CD14-positive monocyte (primary cell): ENCODE data around the gene CTNNA2. TPM values are rescaled to one million over a fixed set of nuclear protein-coding genes. Genes with fewer than 3 reads are reported as not detected.

Experiments used
- DNase-seq, 3 donors: peaks; one replicate each; pipeline ENCODE4 v3.0.0-alpha.2; 2011 to 2022
- H2AFZ ChIP-seq: 2 replicates; pipeline ENCODE4 v1.6.0; 2012; ENCODE audit warnings: mild to moderate bottlenecking, low read depth, low read length, inconsistent platforms; ENCODE audit not compliant: insufficient read depth, poor library complexity, severe bottlenecking
- H3K27ac ChIP-seq, 2 donors: 1 replicate in 1 of 2; 2 replicates in 1 of 2; pipeline ENCODE4 v1.5.1; 2012 to 2013; ENCODE audit warnings: low read length in 2 of 2, control low read depth in 1 of 2, inconsistent platforms in 1 of 2, low read depth in 1 of 2, mild to moderate bottlenecking in 1 of 2
- H3K27me3 ChIP-seq, 2 donors: one replicate each; pipeline versions ENCODE4 v1.6.0 to v1.6.1; 2011 to 2013; ENCODE audit warnings: low read length in 2 of 2; ENCODE audit not compliant: control insufficient read depth in 2 of 2, insufficient read depth in 2 of 2
- H3K36me3 ChIP-seq, 2 donors: replicated peaks in 1 of 2; 1 replicate in 1 of 2; 2 replicates in 1 of 2; pipeline versions ENCODE4 v1.5.1 to v1.6.1; 2012 to 2013; ENCODE audit warnings: low read length in 2 of 2, control low read depth in 1 of 2, inconsistent platforms in 1 of 2, mild to moderate bottlenecking in 1 of 2; ENCODE audit not compliant: insufficient read depth in 2 of 2, control insufficient read depth in 1 of 2
- H3K4me1 ChIP-seq, 2 donors: 1 replicate in 1 of 2; 2 replicates in 1 of 2; pipeline versions ENCODE4 v1.5.1 to v1.6.1; 2012 to 2013; ENCODE audit warnings: low read length in 2 of 2, control low read depth in 1 of 2, inconsistent platforms in 1 of 2, mild to moderate bottlenecking in 1 of 2, moderate library complexity in 1 of 2; ENCODE audit not compliant: insufficient read depth in 2 of 2, control insufficient read depth in 1 of 2
- H3K4me2 ChIP-seq: replicated peaks from 2 replicates; pipeline ENCODE3; 2012; ENCODE audit warnings: low read length, moderate library complexity, mild to moderate bottlenecking; ENCODE audit not compliant: poor library complexity, severe bottlenecking; ENCODE audit errors: extremely low read depth
- H3K4me3 ChIP-seq, 3 experiments: fragments of 200-600 bp in 1 of 3; sonication (generic) in 1 of 3; replicated peaks in 1 of 3; 1 replicate in 2 of 3; 2 replicates in 1 of 3; pipeline ENCODE4 v1.5.1; 2011 to 2013; ENCODE audit warnings: low read length in 3 of 3, mild to moderate bottlenecking in 3 of 3, control low read depth in 2 of 3, low read depth in 2 of 3, inconsistent platforms in 1 of 3, moderate library complexity in 1 of 3
- H3K79me2 ChIP-seq: 2 replicates; pipeline ENCODE4 v1.6.0; 2012; ENCODE audit warnings: mild to moderate bottlenecking, control low read depth, inconsistent platforms, low read length, moderate library complexity; ENCODE audit not compliant: insufficient read depth
- H3K9ac ChIP-seq: 2 replicates; pipeline ENCODE4 v1.6.0; 2017; ENCODE audit warnings: low read length, mild to moderate bottlenecking; ENCODE audit not compliant: insufficient read depth, poor library complexity, severe bottlenecking
- H3K9me3 ChIP-seq, 2 donors: replicated peaks in 1 of 2; 1 replicate in 1 of 2; 2 replicates in 1 of 2; pipeline versions ENCODE4 v1.5.1 to v1.6.1; 2012 to 2013; ENCODE audit warnings: low read length in 2 of 2, control low read depth in 1 of 2; ENCODE audit not compliant: control insufficient read depth in 1 of 2, insufficient read depth in 1 of 2
- H4K20me1 ChIP-seq: 2 replicates; pipeline ENCODE4 v1.6.0; 2012; ENCODE audit warnings: mild to moderate bottlenecking, low read length, control low read depth, moderate library complexity; ENCODE audit not compliant: insufficient read depth
- H3K27ac Mint-ChIP-seq, 7 donors: one replicate each; pipeline ENCODE4 v1.8.0; 2020; ENCODE audit warnings: mild to moderate bottlenecking in 7 of 7, mixed read lengths in 7 of 7, moderate library complexity in 6 of 7, inconsistent platforms in 2 of 7
- H3K27me3 Mint-ChIP-seq, 3 donors: one replicate each; pipeline ENCODE4 v1.8.0; 2021 to 2022; ENCODE audit warnings: low read depth in 3 of 3, mild to moderate bottlenecking in 3 of 3, mixed read lengths in 3 of 3, moderate library complexity in 3 of 3, inconsistent platforms in 1 of 3
- H3K36me3 Mint-ChIP-seq, 2 donors: one replicate each; pipeline ENCODE4 v1.8.0; 2020; ENCODE audit warnings: mixed read lengths in 2 of 2, inconsistent platforms in 1 of 2, mild to moderate bottlenecking in 1 of 2
- H3K4me1 Mint-ChIP-seq: one replicate; pipeline ENCODE4 v1.8.0; 2020; ENCODE audit warnings: mild to moderate bottlenecking, mixed read lengths
- H3K4me3 Mint-ChIP-seq, 2 donors: one replicate each; pipeline ENCODE4 v1.8.0; 2020; ENCODE audit warnings: mild to moderate bottlenecking in 2 of 2, mixed read lengths in 2 of 2, moderate library complexity in 1 of 2
- H3K9me3 Mint-ChIP-seq, 7 donors: one replicate each; pipeline ENCODE4 v1.8.0; 2020 to 2022; ENCODE audit warnings: mixed read lengths in 7 of 7, mild to moderate bottlenecking in 6 of 7, moderate library complexity in 6 of 7, inconsistent platforms in 2 of 7
- CTCF ChIP-seq: fragments of 200-600 bp; IDR thresholded peaks from one replicate; pipeline ENCODE4 v1.8.0; 2022; ENCODE audit warnings: antibody characterized with exemption, mild to moderate bottlenecking
- WGBS: methylation state at CpG from one replicate; pipeline ENCODE4 v1.1.5; 2013; ENCODE audit warnings: missing lambda C conversion rate; ENCODE audit not compliant: insufficient coverage; 5-methylcytosine and 5-hydroxymethylcytosine counted together
- intact Hi-C, 2 donors: fragments of 100-400 bp; cut with micrococcal nuclease; formaldehyde crosslinking; loops; one replicate each; pipeline versions ENCODE4 v1.15.0 to v1.15.1; 2023
- polyA plus RNA-seq, 3 donors: library from polyadenylated mRNA; depleted of rRNA in 1 of 3; unstranded in 2 of 3; stranded (reverse) in 1 of 3; fragments of 300-500 nt in 2 of 3; fragments of >200 nt in 1 of 3; fragmentation: Illumina TruSeq in 2 of 3; gene quantifications; 1 replicate in 2 of 3; 2 replicates in 1 of 3; pipeline ENCODE4 v1.2.3, GENCODE V29; 2012 to 2021

CTNNA2 gene
- polyA plus RNA-seq, 3 donors, result not detected

GRCh38 chr2:80062298-80062697 is 549.4 kb downstream of the CTNNA2 start:
- H3K4me3 Mint-ChIP-seq, result no peak overlapping the region
- peaks cover 0 to 4% (median 1%) of the 10 kb centered on the region in 3 donors for H3K27me3 Mint-ChIP-seq

GRCh38 chr2:80068038-80068731 is 555.3 kb downstream of the CTNNA2 start:
- DNase-seq, result no peak
- Histone ChIP-seq H2AFZ (no peak overlapping the region), H3K27me3 (no peaks in the 10 kb centered on the region), H3K9me3 (no peaks in the 10 kb centered on the region), H3K9ac (no peak overlapping the region), H3K27ac (no peak overlapping the region), H4K20me1 (no peaks in the 10 kb centered on the region), H3K79me2 (no peaks in the 10 kb centered on the region), H3K36me3 (no peaks in the 10 kb centered on the region), H3K4me3 (no peak overlapping the region), H3K4me1 (no peaks in the 10 kb centered on the region), H3K4me2 (no peak overlapping the region)
- Mint-ChIP-seq H3K27me3 (peaks cover 0 to 3% (median 3%) of the 10 kb centered on the region in 3 donors), H3K27ac (peak overlapping the region in 1 of 7 donors; percentile 17), H3K36me3 (no peaks in the 10 kb centered on the region), H3K4me3 (no peak overlapping the region), H3K9me3 (peaks cover 0 to 3% (median 0%) of the 10 kb centered on the region in 7 donors), H3K4me1 (no peaks in the 10 kb centered on the region)
- intact Hi-C loops, result no loop called here
- 87% methylated on average over 4 of the region's 4 CpGs for WGBS
- no peak for TF ChIP-seq CTCF

More at GRCh38 chr2:80062298-80062697, 549.4 kb downstream of the CTNNA2 start:
- H3K27me3 ChIP-seq, result no peaks in the 10 kb centered on the region
- Mint-ChIP-seq H3K4me1 (no peaks in the 10 kb centered on the region), H3K27ac (no peak overlapping the region), H3K9me3 (peaks cover 0 to 3% (median 0%) of the 10 kb centered on the region in 7 donors), H3K36me3 (no peaks in the 10 kb centered on the region)
- no peaks in the 10 kb centered on the region for H3K9me3 ChIP-seq
- intact Hi-C loops, result no loop called here
- H3K4me3 ChIP-seq, result no peak overlapping the region
- no peaks in the 10 kb centered on the region for H3K36me3 ChIP-seq
- H3K4me1 ChIP-seq, result no peaks in the 10 kb centered on the region
- no peak overlapping the region for H3K9ac ChIP-seq
- no peak for TF ChIP-seq CTCF
- H4K20me1 ChIP-seq, result no peaks in the 10 kb centered on the region
- H3K27ac ChIP-seq, result no peak overlapping the region
- no peaks in the 10 kb centered on the region for H3K79me2 ChIP-seq
- no peak overlapping the region for H3K4me2 ChIP-seq
- DNase-seq, result no peak
- H2AFZ ChIP-seq, result no peak overlapping the region
